Stimulated activated CD4-positive, alpha-beta T cell treated with anti-CD3 and anti-CD28 coated beads, TNF-alpha, amount 100 ng/mL, for 24 hours (primary cell): ENCODE measurements around the gene CHEK1.
"Not testable (repeated sequence)": the region's sequence is repeated elsewhere in the genome, so short reads cannot be mapped to it uniquely, and the experiment has no call there.

Experiments used
- DNase-seq, 3 experiments: peaks; one replicate each; pipeline ENCODE4 v3.0.0-alpha.2; 2020; ENCODE audit warnings: low read depth in 3 of 3

CHEK1 gene

DNA sequence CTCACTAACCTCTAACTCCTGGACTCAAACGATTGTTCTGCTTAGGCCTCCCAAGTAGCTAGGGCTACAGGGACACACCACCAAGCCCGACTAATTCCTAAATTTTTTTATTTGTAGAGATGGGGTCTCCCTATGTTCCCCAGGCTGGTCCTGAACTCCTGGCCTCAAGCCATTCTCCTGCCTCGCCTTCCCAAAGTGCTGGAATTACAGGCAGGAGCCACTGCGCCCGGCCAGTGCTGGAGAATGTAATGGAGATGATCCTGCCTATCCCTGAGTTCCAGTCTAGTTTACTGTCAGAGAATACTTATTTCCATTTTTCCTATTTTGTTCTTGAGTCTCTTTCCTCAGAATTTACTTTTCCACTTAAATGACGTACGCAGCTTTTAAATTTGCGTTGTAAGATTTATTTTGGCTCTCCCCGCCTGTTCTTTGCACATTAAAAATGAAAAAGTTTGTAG is at the start of gene CHEK1:
Gene CHEK1 (plus strand): TSS at position 408 of the 458 bp plus-strand sequence. CDS start 1,606 bp downstream, outside the sequence.
- no peak for DNase-seq

DNA sequence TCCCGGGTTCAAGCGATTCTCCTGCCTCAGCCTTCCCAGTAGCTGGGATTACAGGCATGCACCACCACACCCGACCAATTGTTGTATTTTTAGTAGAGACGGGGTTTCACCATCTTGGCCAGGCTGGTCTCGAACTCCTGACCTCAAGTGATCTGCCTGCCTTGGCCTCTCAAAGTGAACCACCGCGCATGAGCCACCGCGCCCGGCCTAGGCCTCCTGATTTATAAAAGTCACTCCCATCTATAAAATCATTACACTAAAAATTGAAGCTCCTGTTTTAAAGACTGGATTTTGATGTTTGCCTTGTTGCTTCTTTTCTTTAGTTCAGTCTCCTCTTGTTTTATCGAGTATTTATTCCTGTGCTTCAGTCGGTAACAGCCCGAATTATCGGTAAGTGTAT is 47.8 kb upstream of the CHEK1 start:
- DNase-seq: not testable (repeated sequence)

DNA sequence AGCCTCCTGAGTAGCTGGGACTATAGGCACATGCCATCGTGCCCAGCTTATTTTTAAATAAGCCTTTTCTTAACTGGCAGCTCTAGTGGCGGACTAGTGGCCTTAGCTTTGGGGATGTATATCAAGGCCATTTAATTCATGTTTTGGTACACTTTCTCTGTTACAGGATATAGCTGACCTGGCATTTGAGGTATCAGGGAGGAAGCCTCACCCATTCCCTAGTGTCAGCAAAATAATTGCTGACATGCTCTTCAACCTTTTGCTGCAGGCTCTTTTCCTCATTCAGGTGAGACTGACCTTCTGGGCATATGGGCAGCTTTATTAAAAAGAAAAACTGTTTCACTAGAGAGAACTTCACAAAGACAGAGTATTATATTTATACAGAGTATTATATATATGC is 46.2 kb upstream of the CHEK1 start:
- no peak for DNase-seq

DNA sequence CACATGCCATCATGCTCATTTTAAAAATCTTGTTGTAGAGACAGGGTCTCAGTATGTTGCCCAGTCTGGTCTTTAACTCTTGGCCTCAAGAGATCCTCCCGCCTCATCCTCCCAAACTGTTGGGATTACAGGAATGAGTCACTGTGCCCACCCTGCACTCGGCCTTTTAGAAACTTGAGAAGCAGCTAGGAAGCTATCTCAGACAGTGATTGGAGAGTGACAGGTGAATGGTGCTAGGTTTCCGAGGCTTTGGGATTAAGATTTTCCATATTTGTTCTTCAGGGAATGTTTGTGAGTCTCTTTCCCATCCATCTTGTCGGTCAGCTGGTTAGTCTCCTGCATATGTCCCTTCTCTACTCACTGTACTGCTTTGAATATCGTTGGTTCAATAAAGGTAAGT is 45.2 kb upstream of the CHEK1 start:
- no peak for DNase-seq

DNA sequence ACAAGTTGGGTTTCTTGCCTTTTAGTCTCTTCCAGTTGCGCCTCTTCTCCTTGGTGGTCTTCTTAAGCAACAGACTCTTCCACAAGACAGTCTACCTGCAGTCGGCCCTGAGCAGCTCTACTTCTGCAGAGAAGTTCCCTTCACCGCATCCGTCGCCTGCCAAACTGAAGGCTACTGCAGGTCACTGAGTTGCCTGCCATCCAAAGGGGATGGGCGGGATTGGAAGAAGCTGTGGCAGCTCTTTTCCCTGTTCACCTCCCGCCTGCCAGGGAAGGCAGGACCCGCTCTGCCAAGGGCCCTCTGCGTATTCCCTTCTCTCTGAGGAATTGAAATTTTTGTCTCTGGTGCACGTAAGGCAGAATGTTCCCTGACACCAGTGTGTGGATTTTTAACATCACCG is 41.5 kb upstream of the CHEK1 start:
- DNase-seq: no peak

DNA sequence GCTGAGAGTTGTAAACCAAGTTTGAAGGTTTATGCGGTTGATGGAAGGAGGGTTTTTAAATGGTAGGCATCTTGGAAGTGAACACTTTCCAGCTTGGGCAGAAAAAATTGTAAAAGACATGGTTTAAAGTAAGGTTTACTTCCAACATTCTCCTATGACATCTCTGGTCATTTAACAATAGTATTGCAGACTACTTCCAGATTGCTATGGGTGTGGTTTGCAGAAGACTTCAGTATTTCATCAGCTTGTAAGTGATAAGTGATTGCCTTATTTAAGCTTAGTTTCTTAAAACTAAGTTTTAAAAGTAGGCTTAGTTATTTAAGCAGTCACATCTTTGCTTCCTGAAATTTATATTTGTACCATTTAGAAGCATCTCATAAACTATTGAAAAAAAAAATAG is 39.5 kb upstream of the CHEK1 start:
- no peak for DNase-seq

DNA sequence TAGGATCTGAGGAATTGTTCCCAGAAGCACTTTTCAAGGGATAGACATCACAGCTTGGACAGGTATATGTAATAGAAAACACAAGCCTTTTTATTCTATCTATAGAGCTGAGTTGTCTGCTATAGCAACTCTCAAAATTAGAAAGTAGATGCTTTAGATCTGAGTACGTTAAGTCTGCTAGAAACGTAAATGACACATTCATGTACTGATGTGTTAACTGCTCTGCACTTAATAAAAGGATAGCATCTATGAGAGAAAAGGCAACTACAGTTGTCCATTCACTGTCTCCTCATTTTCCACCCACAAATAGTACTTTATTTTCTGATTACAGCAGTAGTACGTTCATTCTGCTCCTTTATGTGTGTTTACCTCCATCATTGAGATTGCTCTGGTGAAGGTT is 38.3 kb upstream of the CHEK1 start:
- DNase-seq: no peak

DNA sequence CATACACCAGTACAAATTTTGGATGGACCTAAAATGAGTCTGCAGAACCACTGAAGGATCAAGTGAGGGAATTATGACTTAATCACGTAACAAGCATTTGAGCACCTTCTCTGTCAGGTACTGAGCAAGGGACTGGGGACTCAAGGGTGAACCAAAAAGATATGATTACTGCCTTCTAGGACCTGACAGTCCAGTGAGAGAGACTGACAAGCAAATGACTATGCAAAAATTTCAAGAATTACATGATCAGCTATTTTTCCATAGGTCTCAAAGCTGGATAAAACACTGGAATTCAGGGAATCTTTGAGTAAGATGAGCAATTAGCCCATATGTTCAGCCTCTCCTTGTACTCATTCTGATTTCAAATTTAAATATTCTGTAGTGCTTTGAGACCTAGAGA is 37.5 kb upstream of the CHEK1 start:
- DNase-seq: no peak

DNA sequence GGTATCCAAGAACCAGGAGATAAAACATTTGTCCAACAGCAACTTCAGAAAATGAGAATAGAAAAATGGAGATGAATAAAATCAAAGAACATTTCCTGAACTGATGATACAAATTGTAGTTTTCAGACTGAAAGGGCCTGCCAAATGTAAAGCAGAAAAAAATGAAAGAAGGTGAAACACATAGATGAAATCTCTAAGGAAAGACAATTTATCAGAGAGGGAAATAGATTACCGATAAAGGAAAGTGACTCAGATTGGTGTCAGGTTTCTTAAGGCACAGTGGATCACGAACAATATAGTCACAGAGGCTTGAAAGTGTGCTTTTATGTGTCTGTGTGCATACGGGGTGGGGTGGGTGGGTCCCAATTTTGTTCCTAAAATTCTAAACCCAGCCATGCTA is 36.5 kb upstream of the CHEK1 start:
- DNase-seq: no peak

DNA sequence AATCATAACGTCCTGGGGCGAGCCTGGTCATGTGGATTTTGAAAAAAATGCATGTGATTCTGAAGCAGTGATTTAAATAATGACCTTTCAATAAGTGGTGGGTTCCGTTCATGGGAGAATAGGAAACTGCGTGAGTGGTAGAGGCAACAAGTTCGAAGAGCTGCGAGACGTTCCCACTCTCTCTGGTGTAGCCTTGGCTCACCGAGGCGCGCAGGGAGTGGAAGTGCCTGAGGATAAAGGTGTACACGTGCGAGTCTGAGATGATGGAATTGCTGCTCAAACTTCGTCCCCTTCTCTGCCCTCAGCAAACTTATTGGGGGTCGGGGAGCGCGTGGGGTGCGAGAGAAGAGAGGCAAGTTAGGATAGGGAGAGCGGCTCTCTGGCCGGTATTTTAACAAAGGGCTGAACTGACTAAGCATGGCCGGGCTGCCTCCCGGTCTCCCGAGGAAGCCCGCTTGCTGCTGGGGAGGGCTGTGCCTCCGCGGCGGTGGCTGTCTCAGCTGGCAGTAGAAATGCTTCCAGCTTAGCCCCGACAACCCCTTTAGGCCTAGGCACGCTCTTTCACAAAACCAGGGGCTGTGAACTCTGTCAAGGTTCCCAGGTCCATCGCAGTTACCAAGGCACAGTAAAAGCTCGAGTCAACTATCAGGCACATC is 33.2 kb upstream of the CHEK1 start:
- no peak for DNase-seq

DNA sequence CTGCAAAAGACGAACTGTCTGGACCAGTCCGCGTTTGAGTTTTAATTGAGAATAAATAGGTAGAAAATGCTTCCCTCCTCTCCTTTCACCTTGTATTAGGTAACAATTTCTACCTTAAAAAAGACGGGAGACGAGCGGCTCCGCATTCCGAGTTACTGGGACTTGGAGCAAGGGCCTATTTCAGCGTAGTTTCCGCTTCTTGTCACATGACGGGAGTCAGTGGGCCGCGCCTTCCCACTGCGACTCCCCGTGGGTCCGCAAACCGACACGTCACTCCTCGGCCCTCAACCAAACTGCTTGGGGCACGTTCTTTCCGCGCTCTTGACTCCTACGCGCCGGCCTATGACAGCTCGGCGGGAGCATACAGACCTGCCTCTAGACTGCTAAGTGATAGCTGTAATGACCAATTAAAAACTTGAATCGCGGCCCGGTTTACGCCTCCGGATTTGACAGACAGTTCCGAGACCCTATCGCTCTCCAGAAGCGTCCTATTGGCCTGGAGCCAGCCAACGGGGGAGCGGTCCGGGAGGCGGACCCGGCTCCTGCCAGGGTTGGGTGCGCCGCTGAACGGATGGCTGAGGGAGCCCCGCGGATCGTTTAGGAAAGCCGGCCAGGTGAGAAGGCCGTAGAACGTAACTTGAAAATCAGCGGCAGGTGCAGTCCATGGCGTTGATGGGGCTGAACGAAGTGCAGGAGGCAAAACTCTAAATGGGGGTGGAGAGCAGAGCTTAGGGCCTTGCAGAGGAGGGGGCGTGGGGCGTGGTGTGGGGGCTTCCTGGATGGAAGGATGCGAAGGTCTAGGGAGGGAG is 32.5 kb upstream of the CHEK1 start, which contains the start of gene STT3A:
Gene STT3A (plus strand): TSS at position 548 of the 809 bp plus-strand sequence. CDS start 3,064 bp downstream, outside the sequence.
- peak; percentile 93 to 98 (median 97) for DNase-seq

DNA sequence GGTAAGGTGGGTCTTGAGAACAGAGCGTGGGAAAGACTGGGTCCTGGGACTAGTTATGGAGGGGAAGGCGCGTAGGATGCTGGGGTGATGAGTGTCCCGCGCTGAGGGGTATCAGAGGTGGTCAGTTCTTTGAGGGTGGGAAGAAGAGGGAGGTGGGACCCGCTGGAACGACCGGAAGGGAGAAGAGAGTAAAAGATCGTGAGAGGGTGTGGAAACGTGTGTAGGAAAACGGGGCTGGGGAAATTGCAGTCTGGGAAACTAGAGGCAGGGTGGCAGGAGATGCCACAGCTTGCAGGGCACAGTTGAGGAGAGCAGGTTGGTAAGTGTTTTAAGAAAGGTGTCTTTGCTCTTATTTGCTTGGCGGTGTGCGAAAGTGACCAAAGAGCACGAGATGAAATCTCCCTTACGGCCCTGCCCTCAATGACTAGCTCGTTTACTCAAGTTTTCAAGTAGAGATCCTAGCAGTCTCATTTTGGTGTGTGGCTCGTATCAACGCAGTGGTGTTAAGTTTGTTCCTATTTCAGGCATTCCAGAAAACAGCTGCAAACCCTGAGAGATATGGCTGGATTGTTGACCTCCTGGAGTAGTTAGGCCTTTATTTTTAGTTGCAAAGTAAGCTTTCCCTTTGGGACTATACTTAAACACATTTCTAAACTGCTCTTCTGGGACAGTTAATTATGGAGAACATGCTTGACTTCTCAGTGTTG is 31.7 kb upstream of the CHEK1 start:
- no peak for DNase-seq

DNA sequence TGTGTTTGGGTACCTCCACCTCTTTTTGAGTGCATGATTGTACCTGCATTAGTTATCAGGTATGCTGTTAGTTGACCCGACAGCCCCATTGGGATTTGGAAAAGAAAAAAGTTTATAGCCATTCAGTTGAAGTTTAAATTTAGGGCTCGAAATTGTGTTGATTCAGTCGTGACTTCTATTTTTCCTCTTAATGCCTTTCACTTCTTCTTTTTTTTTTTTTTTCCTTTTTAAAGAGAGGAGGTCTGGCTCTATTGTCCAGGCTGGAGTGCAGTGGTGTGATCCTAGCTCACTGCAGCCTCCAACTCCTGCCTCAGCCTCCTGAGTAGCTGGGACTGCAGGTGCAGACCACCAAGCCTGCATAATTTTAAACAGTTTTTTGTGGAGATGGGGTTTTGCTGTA is 30.0 kb upstream of the CHEK1 start:
- no peak for DNase-seq

DNA sequence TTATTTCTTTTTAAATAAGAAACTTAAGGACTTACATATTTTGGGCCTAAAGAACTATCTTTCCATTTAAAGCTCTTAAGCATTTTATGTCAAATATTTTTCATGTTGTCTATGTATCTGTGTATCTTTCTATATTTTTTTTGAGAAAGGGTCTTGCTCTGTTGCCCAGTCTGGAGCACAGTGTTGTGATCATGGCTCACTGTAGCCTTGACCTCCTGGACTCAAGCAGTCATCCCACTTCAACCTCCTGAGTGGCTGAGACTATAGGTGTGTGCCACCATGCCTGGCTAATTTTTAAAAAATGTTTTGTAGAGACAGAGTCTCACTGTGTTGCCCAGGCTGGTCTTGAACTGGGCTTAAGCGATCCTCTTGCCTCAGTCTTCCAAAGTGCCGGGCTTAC is 24.3 kb upstream of the CHEK1 start:
- DNase-seq: no peak

DNA sequence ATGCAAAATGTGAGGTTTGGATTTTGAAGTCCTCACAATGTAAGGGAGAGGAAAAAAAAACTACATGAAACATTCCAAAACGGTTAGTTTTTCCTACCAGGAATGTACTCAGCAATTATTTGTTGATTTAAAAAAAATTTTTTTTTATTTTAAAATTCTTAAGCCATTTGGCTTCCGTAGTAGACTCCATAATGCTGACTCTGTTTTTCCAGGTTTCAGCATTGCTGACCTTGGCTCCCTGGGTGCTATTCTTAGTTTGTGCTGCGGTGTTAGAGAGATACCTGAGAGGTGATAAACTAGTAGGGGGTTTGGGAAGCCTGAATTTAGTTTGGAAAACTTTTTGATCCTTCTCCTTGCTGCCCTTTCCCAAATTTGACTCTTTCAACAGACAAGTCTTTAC is 21.8 kb upstream of the CHEK1 start:
- DNase-seq: no peak

DNA sequence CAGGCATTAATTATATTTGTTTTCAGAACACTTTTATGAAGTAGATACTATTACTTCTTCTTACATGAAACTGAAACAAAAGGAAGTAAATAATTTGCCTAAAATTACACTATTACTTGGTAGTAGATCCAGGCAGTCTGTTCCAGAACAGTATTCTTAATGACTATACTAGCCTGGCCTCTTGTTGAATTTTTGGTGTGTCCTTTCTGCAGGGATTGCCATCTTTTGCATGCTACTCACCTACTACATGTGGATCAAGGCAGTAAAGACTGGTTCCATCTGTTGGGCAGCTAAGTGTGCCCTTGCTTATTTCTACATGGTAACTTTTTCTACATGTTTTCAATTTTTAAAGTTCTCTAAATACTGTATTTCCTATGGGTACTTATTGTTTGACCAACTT is 19.5 kb upstream of the CHEK1 start:
- DNase-seq: no peak

DNA sequence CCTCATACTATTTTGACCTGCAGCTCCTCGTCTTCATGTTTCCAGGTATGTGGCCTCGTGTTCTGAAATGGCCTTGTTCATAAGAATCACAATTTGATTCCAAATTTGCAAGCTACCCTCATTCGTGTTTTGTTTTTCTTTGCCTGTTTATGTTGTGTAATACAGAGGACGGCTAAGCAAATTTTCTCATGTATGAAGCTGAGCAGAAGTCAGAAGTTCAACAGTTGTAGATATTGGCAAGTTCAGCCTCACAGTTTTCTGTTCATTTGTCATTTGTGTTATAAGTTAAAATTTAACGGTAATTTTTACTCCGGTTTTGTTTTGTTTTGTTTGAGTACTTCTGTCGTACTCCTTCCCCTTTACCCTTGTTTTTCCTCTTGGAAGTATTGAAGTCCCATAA is 15.4 kb upstream of the CHEK1 start:
- DNase-seq: no peak

DNA sequence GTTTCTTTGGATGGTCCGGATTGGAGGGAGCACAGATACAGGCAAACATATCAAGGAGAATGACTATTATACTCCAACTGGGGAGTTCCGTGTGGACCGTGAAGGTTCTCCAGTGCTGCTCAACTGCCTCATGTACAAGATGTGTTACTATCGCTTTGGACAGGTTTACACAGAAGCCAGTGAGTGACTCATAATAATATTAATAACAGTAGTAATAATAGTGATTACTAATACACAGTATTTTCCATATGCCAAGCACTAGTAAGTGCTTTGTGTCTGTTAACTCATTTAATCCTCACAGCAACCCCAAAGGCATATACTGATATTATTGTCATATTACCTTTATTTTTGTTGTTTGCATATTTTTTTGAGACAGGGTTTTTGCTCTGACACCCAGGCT is 6.6 kb upstream of the CHEK1 start:
- no peak for DNase-seq

DNA sequence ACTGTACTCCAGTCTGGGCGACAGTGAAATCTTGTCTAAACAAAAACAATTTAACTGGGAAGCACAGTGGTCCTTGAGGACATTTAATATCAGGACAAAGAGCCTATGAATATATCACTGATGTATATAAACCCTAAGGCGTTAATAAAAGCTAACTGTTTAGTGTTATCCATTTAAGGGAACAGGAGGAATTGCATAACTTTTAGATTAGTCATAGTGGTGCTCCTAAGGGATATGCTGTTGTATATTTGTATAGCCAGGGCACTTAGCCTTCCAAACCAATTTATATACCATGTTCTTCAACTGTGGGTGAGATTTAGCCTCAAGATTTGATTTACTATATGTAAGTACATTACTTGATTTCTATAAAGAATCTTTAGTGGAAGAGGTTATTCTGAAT is 3.0 kb upstream of the CHEK1 start:
- no peak for DNase-seq

DNA sequence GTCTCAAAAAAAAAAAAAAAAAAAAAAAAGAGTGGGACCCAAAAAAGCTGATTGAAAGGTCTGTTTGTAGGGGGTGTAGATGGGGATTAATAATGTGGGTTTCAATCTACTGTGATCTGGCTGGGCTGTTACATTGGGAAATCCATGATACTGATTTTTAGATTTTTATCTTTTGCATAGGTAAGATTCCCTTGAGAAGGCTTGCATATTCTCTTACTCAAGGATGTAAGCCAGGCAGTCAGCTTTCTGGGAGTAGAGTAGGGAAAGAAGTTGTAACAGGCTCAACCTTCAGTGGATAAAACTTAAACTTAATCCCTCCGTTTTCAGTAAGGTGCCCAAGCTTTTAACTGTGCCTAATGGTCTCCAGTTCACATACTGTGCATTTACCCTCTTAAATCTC is 1.9 kb upstream of the CHEK1 start:
- DNase-seq: no peak

DNA sequence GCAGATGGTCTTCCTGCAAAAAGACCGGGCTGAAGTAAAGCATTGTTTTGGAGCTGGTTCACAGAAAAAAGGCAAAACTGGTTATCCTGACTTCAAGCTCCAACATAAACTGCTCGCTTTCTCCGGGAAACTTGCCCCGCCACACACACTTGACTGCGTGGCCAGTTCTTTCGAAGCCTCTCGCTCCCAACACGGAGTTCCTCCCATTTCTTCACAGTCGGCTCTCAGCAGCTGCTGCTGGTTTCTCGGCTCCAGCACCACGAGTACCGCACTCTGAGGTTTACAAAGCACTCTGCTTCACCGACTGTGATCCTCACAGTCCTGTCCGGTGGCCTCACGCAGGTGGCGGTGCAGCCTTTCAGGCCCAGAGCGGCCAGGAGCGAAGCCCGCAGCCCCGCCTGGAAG is 264 bp downstream of the CHEK1 start:
- no peak for DNase-seq

DNA sequence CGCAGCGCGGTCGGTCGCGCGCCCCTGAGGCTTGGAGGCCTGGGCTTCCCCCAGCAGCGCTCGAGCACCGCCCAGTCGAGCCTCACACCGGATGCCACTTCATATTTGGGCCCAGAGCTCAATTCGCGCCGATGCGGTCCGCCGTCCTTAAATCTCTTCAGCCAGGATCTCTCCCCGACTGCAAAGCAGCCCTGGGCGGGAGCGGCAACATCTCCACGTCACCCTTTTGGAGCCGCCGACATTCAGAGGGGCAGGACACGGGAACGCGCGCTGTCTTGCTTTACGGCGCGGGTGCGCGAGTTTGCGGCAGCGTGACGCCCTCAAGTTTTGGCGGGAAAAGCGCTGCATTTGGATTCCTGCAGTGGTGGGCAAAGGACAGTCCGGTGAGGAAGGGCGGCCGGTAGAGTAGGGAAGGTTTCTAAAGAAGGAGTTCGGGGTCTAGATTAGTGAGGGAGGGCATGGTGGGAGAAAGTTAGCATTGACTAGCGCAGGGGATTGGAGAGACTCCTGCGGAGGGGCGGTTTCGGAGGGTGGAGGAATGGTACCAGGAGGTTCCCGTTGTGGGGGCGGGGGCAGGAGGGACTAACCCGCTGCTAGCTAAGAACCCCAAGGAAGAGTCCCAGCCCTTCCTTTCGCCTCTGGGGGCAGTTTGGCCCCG is 796 bp downstream of the CHEK1 start:
- DNase-seq: peak; percentile 80 to 88 (median 83)
